Sigmoid colon (tissue), 4 donors: Measurements from ENCODE around the gene RTN4IP1.

Experiments
- CTCF ChIP-seq, 4 experiments: fragments of 450-650 bp in 3 of 4; fragments of 200-600 bp in 1 of 4; IDR thresholded peaks; one replicate each; pipeline ENCODE4 v1.5.1; 2016 to 2019; ENCODE audit warnings: antibody characterized with exemption in 4 of 4, mild to moderate bottlenecking in 3 of 4, moderate library complexity in 2 of 4
- POLR2A ChIP-seq, 2 donors: fragments of 450-650 bp; IDR thresholded peaks; one replicate each; pipeline ENCODE4 v1.6.1; 2016; ENCODE audit warnings: antibody characterized with exemption in 2 of 2, mild to moderate bottlenecking in 2 of 2, moderate library complexity in 2 of 2
- POLR2AphosphoS5 ChIP-seq, 4 donors: sonication (generic); formaldehyde crosslinking; IDR thresholded peaks; one replicate each; pipeline ENCODE4 v1.6.1; 2017; ENCODE audit warnings: antibody characterized with exemption in 4 of 4

- no peak for TF ChIP-seq CTCF (IDR thresholded peaks at IDR 0.05)
- no peak for TF ChIP-seq POLR2A (IDR thresholded peaks at IDR 0.05)
- TF ChIP-seq POLR2AphosphoS5 (IDR thresholded peaks at IDR 0.05), result no peak
Observed at GRCh38 chr6:106620931-106621672, 8.2 kb downstream of the RTN4IP1 start.
